Measurements from ENCODE around the gene DOCK2. TPM values are rescaled to one million over a fixed set of nuclear protein-coding genes. Genes with fewer than 3 reads are reported as not detected.

The DOCK2 gene
- total RNA-seq, 4 donors from 2014 or later, result 3.1 to 3.9 (median 3.3) TPM

GRCh38 chr5:170121321-170121720 is 484.2 kb downstream of the DOCK2 start:
- 67 to 68% methylated on average over 7 of the region's 7 CpGs for WGBS, 2 donors

GRCh38 chr5:170126061-170126460 is 489.0 kb downstream of the DOCK2 start:
- H3K4me3 ChIP-seq (ENCODE audit: low read depth, poor library complexity, severe bottlenecking), result no peak overlapping the region
- TF ChIP-seq POLR2A (IDR thresholded peaks at IDR 0.05), result no peak
- intact Hi-C loops (cut with DNase I; ENCODE audit: low total_unique reads), result no loop called here
- no peak for DNase-seq (ENCODE audit: low spot score in 2 of 2)
- WGBS, 2 donors, result 76 to 80% methylated on average over 1 of the region's 1 CpG

More at GRCh38 chr5:170121321-170121720, 484.2 kb downstream of the DOCK2 start:
- peak in 1 of 2 donors; percentile 43 for DNase-seq (ENCODE audit: low spot score in 2 of 2)
- no peak for TF ChIP-seq CTCF (IDR thresholded peaks at IDR 0.05)
- no peak for TF ChIP-seq POLR2A (IDR thresholded peaks at IDR 0.05)
- no peak overlapping the region for H3K4me3 ChIP-seq (ENCODE audit: low read depth, poor library complexity, severe bottlenecking)
- intact Hi-C loops (cut with DNase I; ENCODE audit: low total_unique reads), result no loop called here

- 78 to 79% methylated on average over 1 of the region's 1 CpG for WGBS, 2 donors
- TF ChIP-seq POLR2A (IDR thresholded peaks at IDR 0.05) (no peak), CTCF (IDR thresholded peaks at IDR 0.05) (no peak)
- DNase-seq (ENCODE audit: low spot score in 2 of 2), result no peak
- intact Hi-C loops (cut with DNase I; ENCODE audit: low total_unique reads), result no loop called here
- H3K4me3 ChIP-seq (ENCODE audit: low read depth, poor library complexity, severe bottlenecking), result no peak overlapping the region
Observed at GRCh38 chr5:170126626-170127025, 489.6 kb downstream of the DOCK2 start.

GRCh38 chr5:170131235-170131634 is 494.2 kb downstream of the DOCK2 start:
- intact Hi-C loops (cut with DNase I; ENCODE audit: low total_unique reads), result no loop called here
- DNase-seq (ENCODE audit: low spot score in 2 of 2), result peak in 1 of 2 donors; percentile 70
- WGBS, 2 donors, result 70 to 90% methylated on average over 3 of the region's 3 CpGs
- H3K4me3 ChIP-seq (ENCODE audit: low read depth, poor library complexity, severe bottlenecking), result no peak overlapping the region
- no peak for TF ChIP-seq POLR2A (IDR thresholded peaks at IDR 0.05)
- TF ChIP-seq CTCF (IDR thresholded peaks at IDR 0.05), result no peak

GRCh38 chr5:170132269-170132975 is 495.3 kb downstream of the DOCK2 start:
- 51 to 57% methylated on average over 4 of the region's 4 CpGs for WGBS, 2 donors
- TF ChIP-seq POLR2A (IDR thresholded peaks at IDR 0.05) (no peak), CTCF (IDR thresholded peaks at IDR 0.05) (no peak)
- H3K4me3 ChIP-seq (ENCODE audit: low read depth, poor library complexity, severe bottlenecking), result no peak overlapping the region
- DNase-seq (ENCODE audit: low spot score in 2 of 2), result peak in 1 of 2 donors; percentile 46
- intact Hi-C loops (cut with DNase I; ENCODE audit: low total_unique reads), result no loop called here

MicroRNAs encoded within 50 kb of the gene (microRNA counts, 767-probe panel; counts per million panel counts)
- microRNA hsa-miR-378e, result 11,726 to 13,567 counts per million in 2 donors

Small RNA genes within 50 kb of the gene (microRNA-seq; reads per million reads assigned to microRNA genes)
- 0 reads per million in 2 donors for gene MIR378E (ENCODE audit: borderline number of aligned reads in 1 of 2, borderline replicate concordance in 2 of 2)

Other genes with a start within 250 kb of the DOCK2 start
- gene SPDL1, start 53.5 kb upstream of the DOCK2 start, total RNA-seq, result 10 to 100 TPM in 1 of 4 donors, 1 to 10 TPM in 3; 3.2 to 12.4 (median 5.2) TPM

Measured in lower leg skin (tissue), 4 donors.